DMS 273 treated with DMSO at 0.1 percent for 48 hours (cell line): Measurements from ENCODE around the gene VPS35.
A peak's percentile ranks its signal among the peaks of the same experiment; 100 is the strongest.

ENCODE experiments used
- DNase-seq: peaks from one replicate; lab custom pipeline; 2025; lab: John Stamatoyannopoulos, UW

VPS35 gene

GRCh38 chr16:46688654-46689364 is at the start of gene VPS35:
TSS of gene VPS35 (minus strand) at chr16:46689178. CDS start at chr16:46689133, 45 bp downstream.
- DNase-seq = peak; percentile 98

- no peak for DNase-seq
These were observed 48.7 kb upstream of the VPS35 start for GRCh38 chr16:46737621-46738214.

GRCh38 chr16:46736695-46737094 is 47.7 kb upstream of the VPS35 start:
- DNase-seq = no peak

GRCh38 chr16:46733319-46733830 is 44.4 kb upstream of the VPS35 start:
- DNase-seq = no peak

GRCh38 chr16:46732561-46732960 is 43.6 kb upstream of the VPS35 start:
- DNase-seq = no peak

GRCh38 chr16:46731691-46732555 is 42.9 kb upstream of the VPS35 start:
- DNase-seq = no peak

- no peak for DNase-seq
These were observed 42.1 kb upstream of the VPS35 start for GRCh38 chr16:46730801-46731690.

GRCh38 chr16:46730126-46730525 is 41.1 kb upstream of the VPS35 start:
- DNase-seq = no peak

- no peak for DNase-seq
These were observed 40.5 kb upstream of the VPS35 start for GRCh38 chr16:46729326-46729995.

- no peak for DNase-seq
These were observed 39.8 kb upstream of the VPS35 start for GRCh38 chr16:46728806-46729205.

- DNase-seq = no peak
These were observed 38.7 kb upstream of the VPS35 start for GRCh38 chr16:46727630-46728029.

GRCh38 chr16:46727184-46727583 is 38.2 kb upstream of the VPS35 start:
- no peak for DNase-seq

GRCh38 chr16:46721885-46722284 is 32.9 kb upstream of the VPS35 start:
- DNase-seq = no peak

GRCh38 chr16:46720619-46721018 is 31.6 kb upstream of the VPS35 start:
- no peak for DNase-seq

- DNase-seq = no peak
These were observed 30.6 kb upstream of the VPS35 start for GRCh38 chr16:46719528-46719927.

GRCh38 chr16:46718214-46718613 is 29.2 kb upstream of the VPS35 start:
- no peak for DNase-seq

GRCh38 chr16:46717692-46718091 is 28.7 kb upstream of the VPS35 start:
- no peak for DNase-seq

- no peak for DNase-seq
These were observed 26.9 kb upstream of the VPS35 start for GRCh38 chr16:46715769-46716305.

GRCh38 chr16:46714797-46715591 is 26.0 kb upstream of the VPS35 start:
- no peak for DNase-seq

- no peak for DNase-seq
These were observed 24.7 kb upstream of the VPS35 start for GRCh38 chr16:46713634-46714033.
